GM21360 (cell line): ENCODE data around the gene CNTN2.

Experiments
- ATAC-seq: cut with Tn5 transposase; IDR thresholded peaks from one replicate; pipeline ENCODE4 v1.9.1; 2021; ENCODE audit warnings: mild to moderate bottlenecking, moderate library complexity; ENCODE audit not compliant: unreplicated experiment

The CNTN2 gene, protein sequence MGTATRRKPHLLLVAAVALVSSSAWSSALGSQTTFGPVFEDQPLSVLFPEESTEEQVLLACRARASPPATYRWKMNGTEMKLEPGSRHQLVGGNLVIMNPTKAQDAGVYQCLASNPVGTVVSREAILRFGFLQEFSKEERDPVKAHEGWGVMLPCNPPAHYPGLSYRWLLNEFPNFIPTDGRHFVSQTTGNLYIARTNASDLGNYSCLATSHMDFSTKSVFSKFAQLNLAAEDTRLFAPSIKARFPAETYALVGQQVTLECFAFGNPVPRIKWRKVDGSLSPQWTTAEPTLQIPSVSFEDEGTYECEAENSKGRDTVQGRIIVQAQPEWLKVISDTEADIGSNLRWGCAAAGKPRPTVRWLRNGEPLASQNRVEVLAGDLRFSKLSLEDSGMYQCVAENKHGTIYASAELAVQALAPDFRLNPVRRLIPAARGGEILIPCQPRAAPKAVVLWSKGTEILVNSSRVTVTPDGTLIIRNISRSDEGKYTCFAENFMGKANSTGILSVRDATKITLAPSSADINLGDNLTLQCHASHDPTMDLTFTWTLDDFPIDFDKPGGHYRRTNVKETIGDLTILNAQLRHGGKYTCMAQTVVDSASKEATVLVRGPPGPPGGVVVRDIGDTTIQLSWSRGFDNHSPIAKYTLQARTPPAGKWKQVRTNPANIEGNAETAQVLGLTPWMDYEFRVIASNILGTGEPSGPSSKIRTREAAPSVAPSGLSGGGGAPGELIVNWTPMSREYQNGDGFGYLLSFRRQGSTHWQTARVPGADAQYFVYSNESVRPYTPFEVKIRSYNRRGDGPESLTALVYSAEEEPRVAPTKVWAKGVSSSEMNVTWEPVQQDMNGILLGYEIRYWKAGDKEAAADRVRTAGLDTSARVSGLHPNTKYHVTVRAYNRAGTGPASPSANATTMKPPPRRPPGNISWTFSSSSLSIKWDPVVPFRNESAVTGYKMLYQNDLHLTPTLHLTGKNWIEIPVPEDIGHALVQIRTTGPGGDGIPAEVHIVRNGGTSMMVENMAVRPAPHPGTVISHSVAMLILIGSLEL

DNA sequence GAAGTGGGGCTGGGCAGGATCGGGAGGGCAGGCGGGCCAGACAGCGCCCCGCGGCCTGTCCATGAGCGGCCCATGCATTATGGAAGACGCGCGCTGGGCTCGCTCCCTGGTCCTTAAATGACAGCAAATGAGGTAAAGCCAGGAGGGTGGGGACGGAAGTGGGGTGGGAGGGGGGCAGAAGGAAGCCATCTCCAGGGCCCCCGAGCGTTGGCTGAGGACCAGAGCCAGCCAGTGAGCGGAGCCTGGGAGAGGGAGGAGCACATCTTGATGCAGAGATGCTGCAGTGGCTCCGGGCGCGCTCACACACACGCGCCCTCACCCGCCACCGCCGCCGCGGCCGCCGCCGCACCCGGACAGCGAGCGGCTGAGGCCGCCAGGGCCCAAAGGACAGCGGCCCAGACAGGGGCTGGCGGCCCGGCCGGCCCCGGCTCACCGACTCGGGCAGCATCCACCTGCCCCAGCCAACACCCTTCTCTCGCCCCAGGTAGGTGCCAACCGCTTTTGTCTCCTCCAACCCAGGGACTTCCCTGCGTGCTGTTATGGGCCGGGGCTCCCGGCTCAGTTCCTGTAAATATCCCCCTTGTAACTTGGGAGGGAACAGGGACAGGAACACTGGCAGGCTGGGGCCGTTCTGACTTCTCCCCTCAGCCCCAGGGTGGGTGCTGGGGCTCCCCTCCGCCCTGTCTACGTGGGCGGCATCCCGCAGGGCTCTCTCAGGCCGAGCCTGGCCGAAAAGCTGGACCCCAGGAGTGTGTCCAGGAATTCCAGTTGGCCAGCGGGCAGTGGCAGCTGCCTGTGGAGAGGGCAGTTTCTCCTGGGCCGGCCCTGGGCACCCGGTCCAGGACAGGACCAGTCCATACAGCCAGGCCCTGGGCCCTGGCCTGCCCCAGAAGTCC, at the start of gene CNTN2:
TSS of gene CNTN2 (plus strand) at position 302 of the 896 bp plus-strand sequence. CDS start 9,974 bp downstream, outside the sequence.
- ATAC-seq, result no peak

- ATAC-seq, result no peak
Observed at GRCh38 chr1:204994086-204994862, 48.7 kb upstream of the CNTN2 start.

- no peak for ATAC-seq
Observed at GRCh38 chr1:204996981-204997380, 46.0 kb upstream of the CNTN2 start.

- ATAC-seq, result no peak
Observed at GRCh38 chr1:204997591-204998355, 45.2 kb upstream of the CNTN2 start.

DNA sequence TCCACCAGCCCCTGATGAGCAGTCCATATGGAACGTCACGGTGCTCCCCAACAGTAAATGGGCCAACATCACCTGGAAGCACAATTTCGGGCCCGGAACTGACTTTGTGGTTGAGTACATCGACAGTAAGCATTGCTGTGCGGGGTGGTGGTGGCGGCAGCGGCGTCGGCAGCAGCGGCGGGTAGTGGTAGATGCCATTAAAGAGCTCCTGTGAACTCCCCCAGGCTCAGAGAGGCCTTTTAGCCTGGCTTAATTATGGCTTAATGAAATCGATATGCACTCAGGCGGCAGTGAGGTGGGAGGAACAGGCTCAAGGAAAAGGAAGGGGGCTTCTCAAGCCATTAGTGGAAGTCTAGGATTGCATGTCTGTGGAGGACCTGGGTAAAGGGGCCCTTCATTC, 41.9 kb upstream of the CNTN2 start:
- no peak for ATAC-seq

- no peak for ATAC-seq
Observed at GRCh38 chr1:205002705-205003104, 40.3 kb upstream of the CNTN2 start.

DNA sequence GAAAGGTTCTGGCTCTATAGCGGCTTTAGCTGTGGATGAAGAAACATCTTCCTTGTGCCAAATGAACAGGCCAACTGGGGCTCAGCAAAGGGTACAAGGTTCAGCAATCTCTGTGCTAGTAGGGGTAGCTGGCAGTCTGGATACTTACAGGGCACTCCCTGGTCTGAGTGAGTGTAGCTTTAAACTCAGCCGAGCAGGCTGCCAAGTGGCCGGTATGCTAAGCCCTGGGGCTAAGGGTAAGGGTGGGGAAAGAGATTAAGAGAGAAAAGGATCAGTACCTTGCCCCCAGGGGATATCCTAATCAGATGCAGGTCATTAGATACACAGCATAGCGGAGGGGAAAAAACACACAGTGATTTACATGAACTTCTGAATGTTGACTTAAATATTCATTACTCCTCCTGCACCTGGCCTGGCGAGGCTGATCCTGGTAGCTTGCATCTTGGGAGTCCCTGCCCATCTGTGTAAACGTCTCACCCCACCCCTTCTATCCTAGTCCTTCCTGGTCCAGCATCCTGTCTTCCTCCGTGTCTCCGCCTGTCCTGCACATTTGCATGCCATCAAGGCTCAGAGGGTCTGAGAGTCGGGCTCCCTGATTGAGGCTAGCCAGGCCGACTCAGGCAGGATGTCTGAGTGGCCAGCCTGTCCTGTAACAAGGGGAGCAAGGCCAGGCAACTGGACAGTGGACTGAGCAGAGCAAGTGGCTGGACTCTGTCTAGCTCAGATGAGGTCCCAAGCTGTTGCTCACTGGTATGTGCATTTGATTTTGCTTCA, 39.5 kb upstream of the CNTN2 start:
- ATAC-seq, result no peak

DNA sequence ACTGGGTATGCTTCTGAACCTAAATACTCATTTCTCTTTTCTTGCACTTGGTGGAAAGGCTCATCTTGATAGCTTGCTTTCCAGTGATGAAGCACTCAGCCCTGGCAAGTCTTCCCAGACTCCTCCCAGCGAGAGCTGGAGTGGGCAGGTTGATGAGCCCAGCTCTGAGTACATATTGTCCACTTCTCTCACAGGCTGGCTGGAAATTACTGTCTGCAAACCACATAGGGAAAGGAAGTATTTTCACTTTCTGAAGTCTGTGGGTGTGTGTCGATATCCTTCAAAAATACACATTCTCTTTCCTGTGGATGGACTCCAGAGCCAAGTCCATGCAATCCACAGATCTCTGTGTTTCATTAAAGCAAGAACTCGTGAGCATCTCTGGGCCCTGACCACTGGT, 38.7 kb upstream of the CNTN2 start:
- ATAC-seq, result no peak

GRCh38 chr1:205008896-205009295, 34.1 kb upstream of the CNTN2 start:
- no peak for ATAC-seq

DNA sequence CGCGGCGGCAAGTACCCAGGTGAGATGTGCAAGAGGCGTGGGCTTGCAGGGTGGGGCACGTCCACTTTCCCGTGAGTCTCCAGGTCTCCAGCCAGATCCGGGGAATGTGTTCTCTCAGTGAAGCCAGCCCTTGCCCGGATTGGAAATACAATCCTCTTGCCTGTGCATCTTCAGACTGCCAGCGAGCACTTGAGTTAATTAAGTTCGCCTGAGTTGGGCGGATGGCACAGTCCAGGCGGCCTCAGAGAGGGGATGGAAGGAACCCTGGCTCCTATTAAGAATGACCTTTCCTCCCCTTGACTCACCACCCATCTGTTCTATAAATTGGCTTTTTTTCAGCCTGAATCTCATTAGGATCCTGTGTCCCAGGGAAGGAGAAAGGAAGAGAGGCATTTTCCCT, 33.3 kb upstream of the CNTN2 start:
- no peak for ATAC-seq

DNA sequence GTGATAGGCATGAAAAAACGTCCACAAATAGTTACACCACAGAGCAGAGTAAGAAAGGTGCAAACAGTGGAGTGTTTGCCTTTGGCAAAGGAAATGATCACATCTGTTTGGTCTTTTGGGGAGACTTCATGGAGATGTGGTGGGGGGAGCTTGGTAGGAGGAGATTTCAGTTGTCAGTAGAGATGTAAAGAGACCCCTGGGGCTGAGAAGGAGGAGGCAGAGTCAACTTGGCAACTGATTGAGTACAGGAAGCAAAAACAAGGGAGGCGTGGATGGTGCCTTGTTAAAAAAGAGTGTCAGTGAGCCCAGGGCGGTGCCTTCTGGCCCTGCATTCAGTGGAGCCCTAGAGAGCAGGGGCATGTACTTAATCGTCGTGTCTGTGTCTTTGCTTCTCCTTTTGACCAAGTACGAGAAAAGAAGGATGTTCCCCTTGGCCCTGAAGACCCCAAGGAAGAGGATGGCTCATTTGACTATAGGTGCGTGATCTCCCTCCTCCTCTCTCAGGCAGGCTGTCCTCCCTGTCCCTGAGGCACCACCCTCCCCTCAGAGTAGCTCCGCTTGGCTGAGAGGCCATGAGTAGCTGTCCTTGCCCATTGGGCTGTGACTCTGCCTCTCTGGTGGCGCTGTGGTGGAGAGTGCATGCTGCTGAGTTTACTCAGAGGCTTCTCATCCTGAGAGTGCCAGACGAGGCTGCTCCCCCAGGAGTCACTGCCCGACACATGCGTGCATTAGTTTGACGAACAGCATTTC, 30.4 kb upstream of the CNTN2 start:
- no peak for ATAC-seq

- ATAC-seq, result no peak
Observed at GRCh38 chr1:205013683-205014367, 29.2 kb upstream of the CNTN2 start.

- no peak for ATAC-seq
Observed at GRCh38 chr1:205014783-205015182, 28.2 kb upstream of the CNTN2 start.

- ATAC-seq, result no peak
Observed at GRCh38 chr1:205015241-205015640, 27.8 kb upstream of the CNTN2 start.

DNA sequence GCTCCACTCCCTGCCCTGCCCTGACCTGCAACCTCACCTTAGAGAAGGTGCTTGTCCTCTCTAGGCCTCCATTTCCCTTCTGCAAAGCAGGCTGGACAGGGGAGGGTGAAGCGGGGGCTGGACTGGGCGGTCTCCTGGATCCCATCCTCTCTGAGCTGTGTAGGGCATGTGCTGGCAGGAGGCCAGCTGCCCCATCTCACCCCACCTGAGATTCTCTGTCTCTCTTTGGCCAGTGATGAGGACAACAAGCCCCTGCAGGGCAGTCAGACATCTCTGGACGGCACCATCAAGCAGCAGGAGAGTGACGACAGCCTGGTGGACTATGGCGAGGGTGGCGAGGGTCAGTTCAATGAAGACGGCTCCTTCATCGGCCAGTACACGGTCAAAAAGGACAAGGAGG, 26.9 kb upstream of the CNTN2 start:
- ATAC-seq, result no peak

DNA sequence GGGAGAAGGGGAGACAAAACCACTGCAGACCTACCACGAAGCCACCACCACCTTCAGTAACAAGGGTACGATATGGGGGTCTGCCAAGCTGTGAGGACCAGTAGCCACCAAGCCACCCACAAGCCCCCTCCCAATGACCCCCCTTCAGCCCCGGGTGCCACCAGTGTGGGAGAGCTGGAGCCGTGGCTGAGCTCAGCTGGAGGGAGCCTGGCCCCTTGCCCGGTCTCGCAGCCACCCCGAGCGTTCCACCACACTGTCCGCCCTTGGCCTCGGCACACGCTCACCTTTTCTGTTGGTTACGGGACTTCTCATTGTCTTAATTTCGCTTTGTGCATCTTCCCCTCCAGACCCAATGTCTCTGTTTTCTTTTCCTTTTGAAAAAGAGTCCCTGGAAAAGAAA, 26.4 kb upstream of the CNTN2 start:
- ATAC-seq, result no peak

DNA sequence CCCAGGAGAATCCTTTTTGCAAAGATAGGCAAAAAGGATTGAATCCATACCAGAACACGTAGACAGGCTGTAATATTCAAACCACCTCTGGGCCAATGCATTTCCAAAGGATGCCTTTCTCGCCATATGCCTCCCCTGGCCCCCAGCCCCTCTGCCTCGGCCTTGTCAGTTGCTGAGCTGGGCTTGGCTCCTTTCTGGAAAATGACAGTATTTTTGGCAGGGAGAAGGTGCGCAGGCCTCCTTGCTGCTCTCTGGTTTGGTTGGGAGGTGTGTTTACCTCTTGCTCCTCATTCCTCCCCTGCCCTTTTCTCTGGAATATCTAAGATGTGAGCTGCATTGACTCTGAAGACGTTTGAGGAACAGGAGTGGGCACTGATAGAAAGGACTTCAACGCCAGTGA, 26.0 kb upstream of the CNTN2 start:
- no peak for ATAC-seq
